GM18502 (cell line): ENCODE data around the gene NAB1.

Source experiments
- ATAC-seq: cut with Tn5 transposase; IDR thresholded peaks from one replicate; pipeline ENCODE4 v1.9.1; 2021; ENCODE audit warnings: mild to moderate bottlenecking; ENCODE audit not compliant: unreplicated experiment, poor library complexity

The NAB1 gene

GRCh38 chr2:190666895-190667294 is 18.0 kb downstream of the NAB1 start:
- ATAC-seq: no peak

- no peak for ATAC-seq
These were observed 20.0 kb downstream of the NAB1 start for GRCh38 chr2:190668892-190669291.

GRCh38 chr2:190670182-190670946 is 21.5 kb downstream of the NAB1 start:
- ATAC-seq: peak; percentile 65

- ATAC-seq: peak; percentile 47
These were observed 26.2 kb downstream of the NAB1 start for GRCh38 chr2:190674966-190675650.

- ATAC-seq: no peak
These were observed 28.4 kb downstream of the NAB1 start for GRCh38 chr2:190677255-190677654.

GRCh38 chr2:190678444-190679162 is 29.7 kb downstream of the NAB1 start:
- ATAC-seq: peak; percentile 68

GRCh38 chr2:190679391-190679790 is 30.5 kb downstream of the NAB1 start:
- ATAC-seq: no peak

- ATAC-seq: peak; percentile 53
These were observed 31.1 kb downstream of the NAB1 start for GRCh38 chr2:190679813-190680591.

- no peak for ATAC-seq
These were observed 33.3 kb downstream of the NAB1 start for GRCh38 chr2:190682168-190682567.

GRCh38 chr2:190683802-190684201 is 34.9 kb downstream of the NAB1 start:
- no peak for ATAC-seq

GRCh38 chr2:190684931-190685330 is 36.0 kb downstream of the NAB1 start:
- ATAC-seq: no peak

- no peak for ATAC-seq
These were observed 36.5 kb downstream of the NAB1 start for GRCh38 chr2:190685333-190685732.

GRCh38 chr2:190693533-190694232 is 44.8 kb downstream of the NAB1 start:
- ATAC-seq: peak; percentile 67

GRCh38 chr2:190694479-190694878 is 45.6 kb downstream of the NAB1 start:
- ATAC-seq: no peak

- peak; percentile 69 for ATAC-seq
These were observed 46.9 kb downstream of the NAB1 start for GRCh38 chr2:190695739-190696138.

- ATAC-seq: no peak
These were observed 48.0 kb downstream of the NAB1 start for GRCh38 chr2:190696792-190697398.

GRCh38 chr2:190697421-190697820 is 48.5 kb downstream of the NAB1 start:
- no peak for ATAC-seq

GRCh38 chr2:190698895-190699294 is 50.0 kb downstream of the NAB1 start:
- no peak for ATAC-seq

- ATAC-seq: peak; percentile 81
These were observed 52.7 kb downstream of the NAB1 start for GRCh38 chr2:190701586-190701985.
